Peyer's patch (tissue), 4 donors: ENCODE measurements around the gene HJURP. TPM values are rescaled to one million over a fixed set of nuclear protein-coding genes. Genes with fewer than 3 reads are reported as not detected.

ENCODE experiments used
- DNase-seq, 3 donors: peaks; one replicate each; pipeline ENCODE4 v3.0.0-alpha.2; 2017 to 2019
- H3K27ac ChIP-seq, 4 donors: fragments of 200-600 bp; sonication (generic); one replicate each; pipeline ENCODE4 v1.5.1; 2016 to 2019
- H3K27me3 ChIP-seq, 2 donors: fragments of 200-600 bp; sonication (generic); one replicate each; pipeline ENCODE4 v1.5.1; 2019
- H3K36me3 ChIP-seq, 3 donors: fragments of 200-600 bp; sonication (generic); one replicate each; pipeline ENCODE4 v1.5.1; 2016 to 2019
- H3K4me1 ChIP-seq, 4 donors: fragments of 200-600 bp; sonication (generic); one replicate each; pipeline ENCODE4 v1.5.1; 2016 to 2019
- H3K4me3 ChIP-seq, 4 donors: fragments of 200-600 bp; sonication (generic); 1 replicate in 3 of 4; 2 replicates in 1 of 4; pipeline ENCODE4 v1.5.1; 2016 to 2019; ENCODE audit warnings: mild to moderate bottlenecking in 1 of 4
- H3K9me3 ChIP-seq, 4 donors: fragments of 200-600 bp; sonication (generic); one replicate each; pipeline ENCODE4 v1.5.1; 2016 to 2019; ENCODE audit warnings: mild to moderate bottlenecking in 1 of 4
- POLR2A ChIP-seq, 2 donors: fragments of 450-650 bp; IDR thresholded peaks; one replicate each; pipeline ENCODE4 v1.5.1; 2017; ENCODE audit warnings: antibody characterized with exemption in 2 of 2, mild to moderate bottlenecking in 2 of 2, moderate library complexity in 2 of 2
- total RNA-seq, 4 donors: library from RNA; depleted of rRNA; stranded (reverse); fragments of >200 nt; gene quantifications; one replicate each; pipeline ENCODE4 v1.1.0, GENCODE V29; 2016
- TF ChIP-seq, protein P1 (sequence below), 6 experiments: fragments of 450-650 bp in 4 of 6; fragments of 200-600 bp in 2 of 6; sonication (generic) in 1 of 6; IDR thresholded peaks; one replicate each; pipeline ENCODE4 v1.5.1; 2017 to 2019; ENCODE audit warnings: antibody characterized with exemption in 6 of 6, mild to moderate bottlenecking in 3 of 6, moderate library complexity in 1 of 6

The HJURP gene
- total RNA-seq, 4 donors from 2014 or later = 2.1 to 10.7 (median 6.1) TPM

DNA sequence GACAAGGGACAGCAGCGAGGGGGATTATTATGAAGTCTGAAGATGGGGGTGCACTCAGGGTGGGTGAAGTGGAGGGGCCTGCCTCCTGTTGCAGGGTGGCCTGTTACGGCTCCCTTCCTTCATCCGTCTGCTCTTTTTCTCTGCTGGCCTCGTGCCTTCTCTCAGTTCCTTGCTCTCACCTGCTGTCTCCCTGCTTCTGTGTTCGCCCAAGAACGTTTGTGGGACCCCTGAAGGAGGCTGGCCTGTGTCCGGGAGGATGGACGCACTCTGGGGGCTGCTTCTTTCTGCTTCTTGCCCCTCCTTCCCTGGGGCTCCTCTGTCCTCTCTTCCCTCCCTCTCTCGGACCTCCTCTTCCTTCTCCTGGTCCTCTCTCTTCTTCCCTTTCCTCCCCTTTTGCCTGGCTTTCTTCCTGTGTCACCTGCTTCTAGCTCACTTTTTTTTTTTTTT lies 62.4 kb downstream of the HJURP start:
- DNase-seq = no peak
- no peaks in the 10 kb centered on the region for H3K36me3 ChIP-seq
- no peak for TF ChIP-seq POLR2A (IDR thresholded peaks at IDR 0.05)
- TF ChIP-seq, protein P1, sequence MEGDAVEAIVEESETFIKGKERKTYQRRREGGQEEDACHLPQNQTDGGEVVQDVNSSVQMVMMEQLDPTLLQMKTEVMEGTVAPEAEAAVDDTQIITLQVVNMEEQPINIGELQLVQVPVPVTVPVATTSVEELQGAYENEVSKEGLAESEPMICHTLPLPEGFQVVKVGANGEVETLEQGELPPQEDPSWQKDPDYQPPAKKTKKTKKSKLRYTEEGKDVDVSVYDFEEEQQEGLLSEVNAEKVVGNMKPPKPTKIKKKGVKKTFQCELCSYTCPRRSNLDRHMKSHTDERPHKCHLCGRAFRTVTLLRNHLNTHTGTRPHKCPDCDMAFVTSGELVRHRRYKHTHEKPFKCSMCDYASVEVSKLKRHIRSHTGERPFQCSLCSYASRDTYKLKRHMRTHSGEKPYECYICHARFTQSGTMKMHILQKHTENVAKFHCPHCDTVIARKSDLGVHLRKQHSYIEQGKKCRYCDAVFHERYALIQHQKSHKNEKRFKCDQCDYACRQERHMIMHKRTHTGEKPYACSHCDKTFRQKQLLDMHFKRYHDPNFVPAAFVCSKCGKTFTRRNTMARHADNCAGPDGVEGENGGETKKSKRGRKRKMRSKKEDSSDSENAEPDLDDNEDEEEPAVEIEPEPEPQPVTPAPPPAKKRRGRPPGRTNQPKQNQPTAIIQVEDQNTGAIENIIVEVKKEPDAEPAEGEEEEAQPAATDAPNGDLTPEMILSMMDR (IDR thresholded peaks at IDR 0.05) = no peak
- H3K27ac ChIP-seq = no peak overlapping the region
- H3K27me3 ChIP-seq = no peaks in the 10 kb centered on the region
- H3K4me3 ChIP-seq = no peak overlapping the region
- H3K4me1 ChIP-seq = no peaks in the 10 kb centered on the region
- H3K9me3 ChIP-seq = no peaks in the 10 kb centered on the region

DNA sequence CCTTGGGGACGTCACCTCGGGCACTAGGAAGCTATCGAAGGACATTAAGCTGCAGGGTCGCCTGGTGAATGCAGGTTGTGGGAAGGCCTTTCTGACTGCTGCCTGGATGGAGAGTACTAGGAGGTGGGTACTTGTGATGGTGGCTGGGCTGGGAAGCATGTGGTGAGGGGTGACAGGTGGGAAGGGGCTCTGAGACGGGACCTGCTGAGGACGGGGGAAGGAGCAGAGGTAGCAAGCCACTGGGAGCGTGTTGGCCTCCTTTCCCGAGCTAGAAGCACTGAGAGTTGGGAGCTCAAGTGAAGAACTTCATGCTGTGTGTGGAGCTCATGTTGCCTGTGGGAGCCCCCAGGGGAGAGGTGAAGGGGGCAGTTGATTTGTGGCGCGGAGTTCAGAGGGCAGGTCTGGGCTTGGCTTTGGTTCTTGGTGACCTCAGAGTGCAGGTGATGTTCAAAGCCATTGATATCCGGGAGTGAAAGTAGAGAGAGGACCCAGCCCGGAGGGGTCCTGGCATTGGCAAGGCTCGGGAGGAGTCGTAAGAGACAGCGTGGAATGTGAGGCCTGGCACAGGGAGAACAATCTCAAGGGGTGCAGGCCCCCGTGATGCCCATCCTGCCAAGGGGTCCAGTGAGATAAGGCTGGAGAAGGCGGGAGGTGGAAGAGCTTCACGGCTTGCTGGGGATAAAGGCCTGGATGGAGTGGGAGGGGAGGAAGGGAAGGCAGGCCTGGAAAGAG lies 63.0 kb downstream of the HJURP start:
- H3K36me3 ChIP-seq = no peaks in the 10 kb centered on the region
- H3K9me3 ChIP-seq = no peaks in the 10 kb centered on the region
- no peak for TF ChIP-seq POLR2A (IDR thresholded peaks at IDR 0.05)
- H3K4me1 ChIP-seq = no peaks in the 10 kb centered on the region
- H3K27ac ChIP-seq = no peak overlapping the region
- DNase-seq = no peak
- no peaks in the 10 kb centered on the region for H3K27me3 ChIP-seq
- no peak overlapping the region for H3K4me3 ChIP-seq

GRCh38 chr2:233789554-233789953 lies 64.8 kb downstream of the HJURP start:
- H3K4me3 ChIP-seq = no peak overlapping the region
- no peaks in the 10 kb centered on the region for H3K9me3 ChIP-seq
- no peaks in the 10 kb centered on the region for H3K4me1 ChIP-seq
- no peak for DNase-seq
- no peak for TF ChIP-seq POLR2A (IDR thresholded peaks at IDR 0.05)
- TF ChIP-seq, protein P1 (IDR thresholded peaks at IDR 0.05) = no peak
- H3K36me3 ChIP-seq = no peaks in the 10 kb centered on the region
- H3K27me3 ChIP-seq = no peaks in the 10 kb centered on the region
- H3K27ac ChIP-seq = no peak overlapping the region

Other genes with a start within 250 kb of the HJURP start
- gene UGT1A8, start 236.9 kb downstream of the HJURP start, total RNA-seq = 10 to 100 TPM in 2 of 4 donors, 1 to 10 TPM in 2; 2.5 to 19.6 (median 10.5) TPM
- 100 to 1,000 TPM in 1 of 4 donors, 10 to 100 TPM in 3; 19.0 to 168 (median 71.8) TPM for gene UGT1A10, start 218.1 kb downstream of the HJURP start, total RNA-seq
- gene UGT1A9, start 182.6 kb downstream of the HJURP start, total RNA-seq = 10 to 100 TPM in 3 of 4 donors, 1 to 10 TPM in 1; 4.1 to 17.3 (median 14.1) TPM
- gene UGT1A7, start 172.6 kb downstream of the HJURP start, total RNA-seq = 10 to 100 TPM in 3 of 4 donors, 1 to 10 TPM in 1; 8.3 to 33.9 (median 25.0) TPM
- gene UGT1A6, start 161.6 kb downstream of the HJURP start, total RNA-seq = 10 to 100 TPM in 3 of 4 donors, not detected in 1; 37.7 to 57.4 (median 46.0) TPM
- 10 to 100 TPM in 2 of 4 donors, 1 to 10 TPM in 1, not detected in 1; 7.2 to 24.2 (median 15.0) TPM for gene UGT1A5, start 141.6 kb downstream of the HJURP start, total RNA-seq
- 10 to 100 TPM in 2 of 4 donors, 1 to 10 TPM in 1, not detected in 1; 7.5 to 12.9 (median 12.3) TPM for gene UGT1A4, start 135.8 kb downstream of the HJURP start, total RNA-seq
- 10 to 100 TPM in 1 of 4 donors, 1 to 10 TPM in 2, not detected in 1; 5.8 to 21.7 (median 6.3) TPM for gene UGT1A3, start 125.5 kb downstream of the HJURP start, total RNA-seq
- 10 to 100 TPM in 3 of 4 donors, 1 to 10 TPM in 1; 1.7 to 72.9 (median 26.9) TPM for gene UGT1A1, start 94.3 kb downstream of the HJURP start, total RNA-seq
- 1 to 10 TPM in 1 of 4 donors, under 1 TPM in 2, not detected in 1; 0.27 to 1.6 (median 0.35) TPM for gene MROH2A, start 76.2 kb downstream of the HJURP start, total RNA-seq
- not detected for gene TRPM8, start 62.8 kb upstream of the HJURP start, total RNA-seq
- gene SPP2, start 196.2 kb upstream of the HJURP start, total RNA-seq = not detected